Activated CD4-positive, alpha-beta T cell treated with anti-CD3 and anti-CD28 coated beads, Interleukin-2, amount 50 U/mL, for 16 hours (primary cell): Measurements from ENCODE around the gene RNPEPL1.

ENCODE experiments used
- DNase-seq: peaks from one replicate; pipeline ENCODE4 v3.0.0-alpha.2; 2020

The RNPEPL1 gene

GRCh38 chr2:240628507-240628807 is 60.2 kb downstream of the RNPEPL1 start:
- no peak for DNase-seq

DNA sequence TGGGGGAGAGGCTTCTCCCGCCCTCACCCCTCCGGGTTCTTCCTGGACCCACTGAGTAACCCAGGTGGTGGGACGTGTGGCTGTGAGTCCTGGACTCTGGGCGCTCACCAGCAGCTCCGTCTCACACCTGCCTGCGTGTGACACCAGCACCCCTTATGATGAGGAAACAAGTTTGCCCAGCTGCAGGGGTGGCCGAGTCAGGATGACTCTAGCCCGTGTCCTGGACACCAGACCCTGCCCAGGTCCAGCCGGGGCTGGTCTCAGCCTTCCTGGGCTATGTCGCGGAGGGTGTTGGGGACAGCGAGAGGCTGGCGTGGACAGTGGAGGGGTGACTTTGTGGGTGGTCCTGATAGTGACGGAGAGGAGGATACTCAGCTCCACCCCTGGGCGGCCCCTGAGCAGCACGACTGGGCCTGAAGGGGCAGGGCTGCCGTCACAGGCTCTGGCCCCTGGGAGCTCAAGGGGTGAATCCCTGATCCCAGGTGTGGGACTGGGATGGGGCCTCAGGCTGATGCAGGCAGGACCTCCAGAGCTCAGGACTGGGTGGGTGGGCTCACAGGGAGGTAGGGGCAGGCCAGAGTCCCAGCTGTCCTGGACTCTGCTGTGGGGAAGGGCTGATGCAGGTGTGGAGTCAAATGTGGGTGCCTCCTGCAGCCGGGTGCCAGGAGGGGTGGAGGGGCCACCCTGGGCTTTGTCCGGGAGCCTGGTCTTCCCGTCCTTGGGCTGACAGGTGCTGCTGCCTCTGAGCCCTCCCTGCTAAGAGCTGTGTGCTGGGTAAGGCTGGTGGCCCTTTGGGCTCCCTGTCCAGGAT is 60.7 kb downstream of the RNPEPL1 start:
- DNase-seq: no peak

DNA sequence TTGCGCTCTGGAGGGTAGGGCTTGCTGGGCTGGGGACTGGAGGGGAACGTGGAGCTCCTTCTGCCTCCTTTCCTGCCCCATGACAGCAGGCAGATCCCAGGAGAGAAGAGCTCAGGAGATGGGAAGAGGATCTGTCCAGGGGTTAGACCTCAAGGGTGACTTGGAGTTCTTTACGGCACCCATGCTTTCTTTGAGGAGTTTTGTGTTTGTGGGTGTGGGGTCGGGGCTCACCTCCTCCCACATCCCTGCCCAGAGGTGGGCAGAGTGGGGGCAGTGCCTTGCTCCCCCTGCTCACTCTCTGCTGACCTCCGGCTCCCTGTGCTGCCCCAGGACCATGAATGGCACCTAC is 61.3 kb downstream of the RNPEPL1 start:
- DNase-seq: no peak

GRCh38 chr2:240629968-240630770 is 61.9 kb downstream of the RNPEPL1 start:
- DNase-seq: no peak
